Measurements from ENCODE around the gene LDHA. TPM values are rescaled to one million over a fixed set of nuclear protein-coding genes. Genes with fewer than 3 reads are reported as not detected.

LDHA gene
- polyA plus RNA-seq, 1 donor from 2014 or later, result 39.9 TPM

GRCh38 chr11:18352581-18352980 is 41.8 kb upstream of the LDHA start:
- H3K79me2 ChIP-seq (replicated peaks; ENCODE audit: insufficient read depth, low read length), result no peaks in the 10 kb centered on the region
- no peaks in the 10 kb centered on the region for H3K27me3 ChIP-seq (ENCODE audit: insufficient read depth, low read depth, low read length)
- H3K9ac ChIP-seq (ENCODE audit: low read length), result no peak overlapping the region
- peaks cover 4% of the 10 kb centered on the region for H3K36me3 ChIP-seq (ENCODE audit: insufficient read depth, low read length)
- no peak overlapping the region for H3K4me3 ChIP-seq (ENCODE audit: low read length)
- no peaks in the 10 kb centered on the region for H3K9me2 ChIP-seq (ENCODE audit: insufficient read depth, low read length)
- no peaks in the 10 kb centered on the region for H4K20me1 ChIP-seq (ENCODE audit: insufficient read depth)
- no peaks in the 10 kb centered on the region for H3K9me3 ChIP-seq (ENCODE audit: low read length)
- H3F3A ChIP-seq (ENCODE audit: insufficient read depth, low read length, poor library complexity, severe bottlenecking), result no peaks in the 10 kb centered on the region
- TF ChIP-seq SMC3 (conservative IDR thresholded peaks at IDR 0.05; ENCODE audit: poor library complexity) (no peak), REST (IDR thresholded peaks at IDR 0.05; ENCODE audit: borderline replicate concordance) (no peak), RAD21 (conservative IDR thresholded peaks at IDR 0.05) (no peak), EP300 (conservative IDR thresholded peaks at IDR 0.05; ENCODE audit: poor library complexity, severe bottlenecking) (no peak), TAF1 (IDR thresholded peaks at IDR 0.05; ENCODE audit: low read depth) (no peak), EZH2 (IDR thresholded peaks at IDR 0.05; ENCODE audit: borderline replicate concordance, insufficient read depth, low read length, poor library complexity, severe bottlenecking) (no peak), MXI1 (conservative IDR thresholded peaks at IDR 0.05; ENCODE audit: poor library complexity, severe bottlenecking) (no peak), POLR2AphosphoS5 (IDR thresholded peaks at IDR 0.05) (no peak)
- no peak overlapping the region for H3K4me2 ChIP-seq (ENCODE audit: low read length)
- H3K27ac ChIP-seq (ENCODE audit: low read length), result no peak overlapping the region
- H2AFZ ChIP-seq (ENCODE audit: low read depth, low read length), result no peak overlapping the region

- Histone ChIP-seq H3K36me3 (ENCODE audit: insufficient read depth, low read length) (peaks cover 11% of the 10 kb centered on the region), H3K4me2 (ENCODE audit: low read length) (no peak overlapping the region)
Observed at GRCh38 chr11:18358646-18359045, 35.7 kb upstream of the LDHA start.

More at GRCh38 chr11:18358646-18359045, 35.7 kb upstream of the LDHA start:
- Histone ChIP-seq H4K20me1 (ENCODE audit: insufficient read depth) (no peaks in the 10 kb centered on the region), H3K27me3 (ENCODE audit: insufficient read depth, low read depth, low read length) (no peaks in the 10 kb centered on the region), H3F3A (ENCODE audit: insufficient read depth, low read length, poor library complexity, severe bottlenecking) (no peaks in the 10 kb centered on the region), H3K9me3 (ENCODE audit: low read length) (no peaks in the 10 kb centered on the region), H3K27ac (ENCODE audit: low read length) (no peak overlapping the region), H3K4me3 (ENCODE audit: low read length) (no peak overlapping the region), H3K79me2 (replicated peaks; ENCODE audit: insufficient read depth, low read length) (no peaks in the 10 kb centered on the region), H3K9me2 (ENCODE audit: insufficient read depth, low read length) (no peaks in the 10 kb centered on the region), H3K9ac (ENCODE audit: low read length) (no peak overlapping the region), H2AFZ (ENCODE audit: low read depth, low read length) (no peak overlapping the region)
- TF ChIP-seq REST (IDR thresholded peaks at IDR 0.05; ENCODE audit: borderline replicate concordance) (no peak), RAD21 (conservative IDR thresholded peaks at IDR 0.05) (no peak), TAF1 (IDR thresholded peaks at IDR 0.05; ENCODE audit: low read depth) (no peak), MXI1 (conservative IDR thresholded peaks at IDR 0.05; ENCODE audit: poor library complexity, severe bottlenecking) (no peak), EZH2 (IDR thresholded peaks at IDR 0.05; ENCODE audit: borderline replicate concordance, insufficient read depth, low read length, poor library complexity, severe bottlenecking) (no peak), CTCF (IDR thresholded peaks at IDR 0.05; ENCODE audit: poor library complexity, severe bottlenecking) (no peak), EP300 (conservative IDR thresholded peaks at IDR 0.05; ENCODE audit: poor library complexity, severe bottlenecking) (no peak), SMC3 (conservative IDR thresholded peaks at IDR 0.05; ENCODE audit: poor library complexity) (no peak)

Measured in neural cell (in vitro differentiated cells).